ENCODE results near the gene HOXB5.

The HOXB5 gene

DNA sequence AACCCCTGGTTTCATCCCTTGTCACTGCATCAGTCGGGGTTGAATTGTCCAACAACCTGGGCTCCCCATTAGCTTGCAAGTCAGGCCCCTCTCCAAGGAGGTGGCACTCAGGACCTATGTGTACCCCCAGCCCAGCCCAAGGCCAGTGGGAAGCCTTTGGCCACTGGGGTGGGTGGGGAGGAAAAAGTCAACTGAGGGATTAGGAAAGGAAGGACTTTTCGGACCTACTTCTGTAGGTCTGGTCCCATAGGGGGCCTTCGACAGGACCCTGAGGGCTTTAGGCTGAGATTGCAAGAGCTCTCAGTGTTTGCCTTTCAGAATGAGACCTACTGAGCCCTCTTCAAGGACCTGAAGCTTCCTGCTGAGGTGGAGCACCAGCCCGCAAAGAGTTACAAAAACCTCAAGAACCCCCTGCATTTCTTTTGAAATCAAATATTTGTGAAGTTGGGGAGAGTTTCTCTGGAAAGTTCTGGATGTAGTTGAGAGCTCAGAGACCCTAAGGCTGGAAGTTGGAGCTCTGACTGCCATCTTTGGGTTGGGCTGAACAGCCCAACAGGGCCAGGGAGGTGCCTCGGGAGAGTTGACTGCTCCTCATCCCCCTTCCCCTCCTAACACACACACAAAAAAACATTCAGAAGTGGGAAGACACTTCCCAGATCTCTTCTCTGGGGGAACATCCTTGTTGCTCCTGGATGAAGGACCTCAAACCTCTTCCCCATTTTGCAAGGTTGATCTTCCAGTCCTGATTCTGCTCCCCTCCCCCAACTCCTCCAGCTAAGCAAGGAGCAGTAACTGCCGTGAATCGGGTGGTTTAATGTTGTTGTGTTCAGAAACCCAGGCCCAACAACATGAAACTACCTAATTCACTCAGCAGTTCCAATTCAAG, 38.4 kb upstream of the HOXB5 start:
- H3K27ac ChIP-seq = no peak overlapping the region

DNA sequence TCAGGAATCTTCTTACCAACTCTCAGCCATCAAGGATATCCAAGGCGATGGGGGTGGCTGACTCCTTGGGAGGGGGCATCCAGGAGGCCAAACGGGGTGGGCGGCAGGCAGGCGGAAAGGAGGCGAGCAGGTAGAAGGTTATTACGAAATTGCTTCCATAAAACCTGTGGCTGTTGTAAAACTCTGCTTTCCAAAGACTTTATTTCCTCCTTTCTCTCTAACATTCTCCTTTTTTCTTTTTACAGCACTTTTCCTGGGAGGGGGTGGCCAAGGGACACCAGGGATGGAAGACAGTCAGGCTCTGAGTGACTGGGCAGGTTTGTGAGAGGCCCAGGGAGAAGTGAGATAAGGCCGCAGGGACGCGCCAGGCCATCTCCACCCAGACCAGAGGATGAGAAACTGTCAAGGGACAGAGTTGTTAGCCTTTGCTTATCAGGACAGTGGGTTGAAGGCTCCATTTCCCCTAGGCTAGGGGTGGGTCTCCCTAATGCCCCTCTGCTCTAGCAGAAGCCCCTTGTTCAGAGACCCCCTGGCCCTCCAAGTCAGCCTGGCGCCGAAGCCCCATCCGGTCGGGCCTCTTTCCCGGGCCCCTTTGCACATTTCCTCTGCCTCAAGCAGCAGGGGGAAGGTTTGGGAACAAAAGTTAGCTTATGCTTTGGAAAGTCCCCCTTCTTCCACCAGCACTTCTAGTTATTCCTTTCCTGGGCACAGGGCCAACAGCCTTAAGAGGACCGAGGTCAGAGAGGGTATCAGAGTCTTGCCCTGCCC, 37.5 kb upstream of the HOXB5 start:
- TF ChIP-seq, protein P1, sequence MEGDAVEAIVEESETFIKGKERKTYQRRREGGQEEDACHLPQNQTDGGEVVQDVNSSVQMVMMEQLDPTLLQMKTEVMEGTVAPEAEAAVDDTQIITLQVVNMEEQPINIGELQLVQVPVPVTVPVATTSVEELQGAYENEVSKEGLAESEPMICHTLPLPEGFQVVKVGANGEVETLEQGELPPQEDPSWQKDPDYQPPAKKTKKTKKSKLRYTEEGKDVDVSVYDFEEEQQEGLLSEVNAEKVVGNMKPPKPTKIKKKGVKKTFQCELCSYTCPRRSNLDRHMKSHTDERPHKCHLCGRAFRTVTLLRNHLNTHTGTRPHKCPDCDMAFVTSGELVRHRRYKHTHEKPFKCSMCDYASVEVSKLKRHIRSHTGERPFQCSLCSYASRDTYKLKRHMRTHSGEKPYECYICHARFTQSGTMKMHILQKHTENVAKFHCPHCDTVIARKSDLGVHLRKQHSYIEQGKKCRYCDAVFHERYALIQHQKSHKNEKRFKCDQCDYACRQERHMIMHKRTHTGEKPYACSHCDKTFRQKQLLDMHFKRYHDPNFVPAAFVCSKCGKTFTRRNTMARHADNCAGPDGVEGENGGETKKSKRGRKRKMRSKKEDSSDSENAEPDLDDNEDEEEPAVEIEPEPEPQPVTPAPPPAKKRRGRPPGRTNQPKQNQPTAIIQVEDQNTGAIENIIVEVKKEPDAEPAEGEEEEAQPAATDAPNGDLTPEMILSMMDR (conservative IDR thresholded peaks at IDR 0.05) = no peak
- H3K27ac ChIP-seq = no peak overlapping the region

More for the DNA sequence above, 38.4 kb upstream of the HOXB5 start:
- TF ChIP-seq, protein P1 (conservative IDR thresholded peaks at IDR 0.05) = no peak

DNA sequence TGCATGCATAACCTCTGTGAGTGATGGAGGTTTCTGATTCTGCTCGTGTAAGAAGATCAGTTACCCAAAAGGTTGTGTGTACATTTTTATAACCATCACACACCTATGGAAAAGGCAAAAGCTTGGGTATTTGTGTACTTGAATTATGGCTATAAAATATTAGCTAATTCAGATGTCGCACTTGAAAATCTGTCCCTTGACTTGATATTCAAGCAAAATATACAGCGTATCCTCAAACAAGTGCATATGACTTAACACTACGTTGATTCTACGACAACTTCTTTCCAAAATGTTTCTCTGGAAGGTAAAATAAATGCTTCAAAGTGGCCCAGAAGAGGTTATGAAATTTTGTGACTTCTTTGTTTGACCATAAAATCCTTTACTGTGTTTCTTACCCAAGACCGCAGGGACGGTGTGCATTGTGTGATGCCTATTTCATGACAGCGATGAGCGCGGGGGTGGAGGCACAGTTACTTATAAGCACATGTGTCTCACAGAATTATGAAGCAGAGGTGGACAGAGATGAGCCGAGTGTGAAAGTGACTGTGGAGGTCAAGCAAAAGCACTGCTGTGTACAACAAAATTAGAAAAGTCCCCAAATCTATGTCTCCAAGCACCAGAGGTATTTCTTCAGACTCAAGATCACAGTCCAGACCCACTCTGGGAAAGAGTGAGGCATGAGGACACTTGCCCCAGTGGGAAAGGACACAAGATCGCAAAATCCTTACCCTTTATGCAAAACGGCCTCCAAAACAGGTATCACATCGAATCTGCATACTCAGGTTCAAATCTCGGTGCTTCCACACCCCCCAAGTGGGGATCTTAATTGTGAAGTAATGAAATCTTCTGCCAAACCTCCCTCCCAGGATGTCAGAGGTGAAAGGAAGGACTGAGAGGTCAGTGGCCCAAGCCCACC, 36.7 kb upstream of the HOXB5 start:
- TF ChIP-seq, protein P1 (conservative IDR thresholded peaks at IDR 0.05) = no peak
- H3K27ac ChIP-seq = no peak overlapping the region

DNA sequence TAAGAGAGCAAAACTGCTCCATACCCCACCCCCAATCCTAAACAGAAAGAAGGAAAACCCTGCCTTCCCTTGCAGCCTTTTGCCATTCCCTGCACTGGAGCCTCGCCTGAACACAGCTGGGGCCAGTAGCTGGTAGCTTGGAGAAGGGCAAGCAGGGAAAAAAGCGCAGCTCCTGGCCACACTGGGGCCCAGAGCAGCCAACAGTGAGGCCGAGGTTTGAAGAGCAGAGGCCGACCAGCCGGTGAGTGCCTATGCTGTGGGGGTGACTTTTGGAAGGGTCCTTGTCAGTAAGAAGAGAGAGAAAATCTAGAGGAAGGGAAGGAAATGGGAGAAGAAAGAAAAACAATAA, 35.8 kb upstream of the HOXB5 start:
- no peak overlapping the region for H3K27ac ChIP-seq
- TF ChIP-seq, protein P1 (conservative IDR thresholded peaks at IDR 0.05) = no peak

DNA sequence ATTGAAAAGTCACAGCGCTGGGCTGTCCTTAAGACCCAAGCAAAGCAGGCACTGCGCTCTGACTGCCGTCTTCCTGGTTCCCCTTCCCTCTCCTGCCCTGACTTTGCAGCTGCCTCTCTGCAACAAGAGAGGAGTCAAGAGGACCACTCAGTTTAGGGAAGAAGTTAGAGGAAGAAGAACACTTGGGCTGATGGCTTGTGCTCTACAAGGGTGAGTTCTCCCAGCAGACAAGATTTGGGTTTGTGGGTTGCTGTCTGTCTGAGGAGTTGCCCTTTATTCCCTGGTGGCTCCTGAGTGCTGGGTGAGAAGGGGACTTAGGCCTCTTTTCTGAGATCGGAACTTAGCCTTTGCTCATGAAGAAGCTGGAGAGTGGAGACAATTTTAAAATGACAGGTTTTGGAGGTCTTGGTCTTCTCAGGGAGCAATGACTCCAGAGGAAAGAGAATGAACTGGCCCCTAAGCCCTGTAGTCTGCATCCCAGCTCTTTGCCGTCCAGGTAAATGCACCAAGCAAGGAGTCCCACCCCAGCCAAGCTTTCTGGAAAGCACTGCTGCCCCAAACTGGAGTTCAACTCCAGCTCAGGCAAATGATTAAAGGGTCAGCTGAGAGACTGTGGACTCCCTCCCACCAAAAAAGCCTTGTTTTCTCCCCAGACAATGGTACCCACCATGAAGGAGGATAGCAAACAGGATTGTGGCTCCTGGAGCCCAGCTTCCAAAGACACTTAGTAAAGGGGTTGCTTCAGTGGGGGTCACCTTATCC, 35.3 kb upstream of the HOXB5 start:
- TF ChIP-seq, protein P1 (conservative IDR thresholded peaks at IDR 0.05) = no peak
- H3K27ac ChIP-seq = no peak overlapping the region

DNA sequence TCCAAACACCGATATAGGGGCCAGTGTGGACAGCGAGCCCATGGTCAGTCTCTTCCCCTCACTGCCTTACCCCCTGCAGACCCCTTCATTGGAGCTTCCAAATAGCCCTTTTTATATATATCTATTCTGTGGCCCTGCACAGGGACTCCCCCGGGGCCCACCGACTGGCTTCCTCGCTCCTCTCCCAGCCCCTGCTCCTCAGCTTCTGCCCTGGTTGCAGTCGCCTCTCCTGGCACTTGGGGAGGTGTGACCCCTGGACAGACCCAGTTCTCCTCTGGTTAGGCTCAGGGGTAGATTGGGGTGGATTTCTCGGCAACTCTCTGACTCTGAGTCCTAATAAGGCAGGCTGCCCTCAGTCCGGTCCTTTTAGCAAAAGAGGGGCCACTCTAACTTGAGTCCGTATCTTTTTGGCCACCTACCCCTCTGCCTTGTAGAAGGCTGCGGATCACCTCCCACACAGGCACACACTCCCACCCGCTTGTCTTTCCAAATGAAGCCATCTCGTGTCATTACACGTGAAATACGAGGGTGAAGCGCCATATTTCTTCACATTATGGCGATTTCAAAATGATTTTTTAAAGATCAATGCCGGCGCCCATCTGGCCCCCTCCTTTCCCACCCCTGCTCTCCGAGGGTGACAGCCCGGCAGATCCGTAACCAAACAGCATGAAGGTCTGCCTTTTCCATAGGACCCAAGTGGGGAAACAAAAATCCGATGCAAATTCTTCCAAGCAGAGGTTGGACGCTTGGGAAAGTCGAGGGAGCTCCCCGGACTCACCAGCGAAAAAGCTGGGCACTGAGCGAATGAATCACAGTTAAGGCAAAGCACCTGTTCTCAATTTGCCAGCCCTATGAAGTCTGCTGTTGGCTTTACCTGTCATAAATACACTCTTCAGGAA, 34.3 kb upstream of the HOXB5 start:
- TF ChIP-seq, protein P1 (conservative IDR thresholded peaks at IDR 0.05) = no peak
- no peak overlapping the region for H3K27ac ChIP-seq

All from VCaP (cell line).